ENCODE data around the gene HMBS. TPM values are rescaled to one million over a fixed set of nuclear protein-coding genes. Genes with fewer than 3 reads are reported as not detected.

Gene HMBS
- total RNA-seq, 1 donor from 2014 or later: 39.8 TPM

- Mint-ChIP-seq H3K4me1 (ENCODE audit: low read depth) (peaks cover 14% of the 10 kb centered on the region), H3K9me3 (ENCODE audit: low read depth) (no peaks in the 10 kb centered on the region), H3K4me3 (ENCODE audit: low read depth) (peak overlapping the region; percentile 90), H3K27me3 (no peaks in the 10 kb centered on the region), H3K36me3 (ENCODE audit: insufficient read depth) (peaks cover 14% of the 10 kb centered on the region), H3K27ac (peak overlapping the region; percentile 42)
- TF ChIP-seq, protein P1, sequence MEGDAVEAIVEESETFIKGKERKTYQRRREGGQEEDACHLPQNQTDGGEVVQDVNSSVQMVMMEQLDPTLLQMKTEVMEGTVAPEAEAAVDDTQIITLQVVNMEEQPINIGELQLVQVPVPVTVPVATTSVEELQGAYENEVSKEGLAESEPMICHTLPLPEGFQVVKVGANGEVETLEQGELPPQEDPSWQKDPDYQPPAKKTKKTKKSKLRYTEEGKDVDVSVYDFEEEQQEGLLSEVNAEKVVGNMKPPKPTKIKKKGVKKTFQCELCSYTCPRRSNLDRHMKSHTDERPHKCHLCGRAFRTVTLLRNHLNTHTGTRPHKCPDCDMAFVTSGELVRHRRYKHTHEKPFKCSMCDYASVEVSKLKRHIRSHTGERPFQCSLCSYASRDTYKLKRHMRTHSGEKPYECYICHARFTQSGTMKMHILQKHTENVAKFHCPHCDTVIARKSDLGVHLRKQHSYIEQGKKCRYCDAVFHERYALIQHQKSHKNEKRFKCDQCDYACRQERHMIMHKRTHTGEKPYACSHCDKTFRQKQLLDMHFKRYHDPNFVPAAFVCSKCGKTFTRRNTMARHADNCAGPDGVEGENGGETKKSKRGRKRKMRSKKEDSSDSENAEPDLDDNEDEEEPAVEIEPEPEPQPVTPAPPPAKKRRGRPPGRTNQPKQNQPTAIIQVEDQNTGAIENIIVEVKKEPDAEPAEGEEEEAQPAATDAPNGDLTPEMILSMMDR (IDR thresholded peaks at IDR 0.05; ENCODE audit: unreplicated experiment): no peak
- DNase-seq (ENCODE audit: low spot score, unreplicated experiment): no peak
Observed at GRCh38 chr11:119091966-119092879, 7.5 kb downstream of the HMBS start.

GRCh38 chr11:119092880-119093842, 8.5 kb downstream of the HMBS start:
- Mint-ChIP-seq H3K9me3 (ENCODE audit: low read depth) (no peaks in the 10 kb centered on the region), H3K4me3 (ENCODE audit: low read depth) (peak overlapping the region; percentile 90), H3K27ac (peak overlapping the region; percentile 93), H3K4me1 (ENCODE audit: low read depth) (peaks cover 14% of the 10 kb centered on the region), H3K36me3 (ENCODE audit: insufficient read depth) (peaks cover 20% of the 10 kb centered on the region), H3K27me3 (no peaks in the 10 kb centered on the region)
- DNase-seq (ENCODE audit: low spot score, unreplicated experiment): no peak
- TF ChIP-seq, protein P1 (IDR thresholded peaks at IDR 0.05; ENCODE audit: unreplicated experiment): no peak

- no peaks in the 10 kb centered on the region for H3K9me3 Mint-ChIP-seq (ENCODE audit: low read depth)
- H3K27ac Mint-ChIP-seq: peak overlapping the region; percentile 97
- peaks cover 25% of the 10 kb centered on the region for H3K36me3 Mint-ChIP-seq (ENCODE audit: insufficient read depth)
- peak; percentile 33 for DNase-seq (ENCODE audit: low spot score, unreplicated experiment)
- no peaks in the 10 kb centered on the region for H3K27me3 Mint-ChIP-seq
- peak overlapping the region; percentile 90 for H3K4me3 Mint-ChIP-seq (ENCODE audit: low read depth)
- peaks cover 14% of the 10 kb centered on the region for H3K4me1 Mint-ChIP-seq (ENCODE audit: low read depth)
- TF ChIP-seq, protein P1 (IDR thresholded peaks at IDR 0.05; ENCODE audit: unreplicated experiment): no peak
Observed at GRCh38 chr11:119093942-119094815, 9.5 kb downstream of the HMBS start.

DNA sequence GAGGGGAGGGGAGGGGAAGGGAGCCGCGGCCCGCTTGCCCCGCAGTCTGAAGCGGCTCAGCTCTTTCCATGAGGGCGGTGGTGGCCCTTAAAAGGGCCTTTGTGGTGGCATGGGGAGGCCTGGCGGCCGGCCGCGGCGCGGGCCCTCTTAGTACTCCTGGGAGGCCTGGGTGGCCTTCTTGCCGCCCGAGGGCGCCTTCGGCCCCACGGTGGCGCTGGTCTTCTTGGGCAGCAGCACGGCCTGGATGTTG, 10.1 kb downstream of the HMBS start:
- peaks cover 25% of the 10 kb centered on the region for H3K36me3 Mint-ChIP-seq (ENCODE audit: insufficient read depth)
- peak overlapping the region; percentile 90 for H3K4me3 Mint-ChIP-seq (ENCODE audit: low read depth)
- no peak for DNase-seq (ENCODE audit: low spot score, unreplicated experiment)
- peak overlapping the region; percentile 97 for H3K27ac Mint-ChIP-seq
- H3K9me3 Mint-ChIP-seq (ENCODE audit: low read depth): no peaks in the 10 kb centered on the region
- TF ChIP-seq, protein P1 (IDR thresholded peaks at IDR 0.05; ENCODE audit: unreplicated experiment): peak; percentile 73
- peaks cover 14% of the 10 kb centered on the region for H3K4me1 Mint-ChIP-seq (ENCODE audit: low read depth)
- no peaks in the 10 kb centered on the region for H3K27me3 Mint-ChIP-seq

Data from progenitor cell of endocrine pancreas (in vitro differentiated cells).